IMR-90 (cell line): ENCODE data around the gene CNPY4. TPM values are rescaled to one million over a fixed set of nuclear protein-coding genes. Genes with fewer than 3 reads are reported as not detected.
A peak's percentile ranks its signal among the peaks of the same experiment; 100 is the strongest.

Experiments used
- ATAC-seq: fragments of 200-7000 bp; cut with Tn5 transposase; 2 replicates; pipeline ENCODE4 v1.9.1; 2020; ENCODE audit warnings: low read depth, mild to moderate bottlenecking, moderate library complexity
- BruUV-seq: library from RNA; stranded (reverse); fragments of 400-500 nt; replicated peaks from 2 replicates; lab custom pipeline; 2021; lab: Mats Ljungman, UMichigan
- CTCF ChIA-PET: fragments of 300-600 bp; formaldehyde crosslinking; extraction: SDS; loops from one replicate; lab custom pipeline; 2021; ENCODE audit warnings: antibody characterized with exemption; lab: Yijun Ruan, JAX
- POLR2A ChIA-PET: fragments of 300-600 bp; sonication (Branson Sonifier 250); formaldehyde crosslinking; loops from one replicate; lab custom pipeline; 2022; ENCODE audit warnings: antibody characterized with exemption; ENCODE audit not compliant: unreplicated experiment; lab: Charles Lee
- DNase-seq: peaks from one replicate; pipeline ENCODE4 v3.0.0; 2013
- H2AFZ ChIP-seq: replicated peaks from 2 replicates; pipeline ENCODE3; 2013; ENCODE audit warnings: low read length, mild to moderate bottlenecking; ENCODE audit not compliant: poor library complexity
- H2AK5ac ChIP-seq: 2 replicates; pipeline ENCODE4 v1.6.1; 2013; ENCODE audit warnings: low read depth, low read length, inconsistent platforms
- H2AK9ac ChIP-seq: replicated peaks from 2 replicates; pipeline ENCODE3; 2013; ENCODE audit warnings: mild to moderate bottlenecking, low read depth, low read length, moderate library complexity; ENCODE audit not compliant: poor library complexity
- H2BK120ac ChIP-seq: 2 replicates; pipeline ENCODE4 v1.6.1; 2013; ENCODE audit warnings: low read depth, low read length, inconsistent platforms
- H2BK15ac ChIP-seq: 3 replicates; pipeline ENCODE4 v1.6.1; 2013; ENCODE audit warnings: low read depth, low read length, inconsistent platforms
- H2BK20ac ChIP-seq: 2 replicates; pipeline ENCODE4 v1.6.1; 2013; ENCODE audit warnings: low read depth, mild to moderate bottlenecking, inconsistent platforms, low read length, moderate library complexity
- H2BK5ac ChIP-seq: 2 replicates; pipeline ENCODE4 v1.6.1; 2013; ENCODE audit warnings: mild to moderate bottlenecking, low read depth, low read length, inconsistent platforms; ENCODE audit not compliant: poor library complexity, severe bottlenecking
- H3K14ac ChIP-seq: replicated peaks from 2 replicates; pipeline ENCODE4 v1.6.1; 2013; ENCODE audit warnings: low read depth, low read length, inconsistent platforms
- H3K18ac ChIP-seq: 2 replicates; pipeline ENCODE4 v1.6.1; 2013; ENCODE audit warnings: low read depth, low read length, control low read depth
- H3K23ac ChIP-seq: 2 replicates; pipeline ENCODE4 v1.6.1; 2013; ENCODE audit warnings: low read depth, low read length, inconsistent platforms
- H3K27ac ChIP-seq: 2 replicates; pipeline ENCODE4 v1.5.1; 2013; ENCODE audit warnings: mild to moderate bottlenecking, control low read depth, low read length; ENCODE audit not compliant: insufficient read depth
- H3K27me3 ChIP-seq: 2 replicates; pipeline ENCODE4 v1.6.1; 2013; ENCODE audit warnings: low read length; ENCODE audit not compliant: control insufficient read depth, insufficient read depth
- H3K36me3 ChIP-seq: 2 replicates; pipeline ENCODE4 v1.6.1; 2013; ENCODE audit warnings: low read length, mixed read lengths; ENCODE audit not compliant: control insufficient read depth, insufficient read depth
- H3K4ac ChIP-seq: 2 replicates; pipeline ENCODE4 v1.6.1; 2013; ENCODE audit warnings: low read depth, low read length, inconsistent platforms
- H3K4me1 ChIP-seq: 2 replicates; pipeline ENCODE4 v1.6.1; 2013; ENCODE audit warnings: low read length, mixed read lengths; ENCODE audit not compliant: control insufficient read depth, insufficient read depth
- H3K4me2 ChIP-seq: 2 replicates; pipeline ENCODE4 v1.6.1; 2013; ENCODE audit warnings: low read depth, mild to moderate bottlenecking, control low read depth, low read length, moderate library complexity
- H3K4me3 ChIP-seq: 2 replicates; pipeline ENCODE4 v1.5.1; 2013; ENCODE audit warnings: low read depth, mild to moderate bottlenecking, control low read depth, low read length, moderate library complexity; ENCODE audit not compliant: insufficient read depth
- H3K56ac ChIP-seq: 2 replicates; pipeline ENCODE4 v1.6.1; 2013; ENCODE audit warnings: low read length, inconsistent platforms; ENCODE audit not compliant: insufficient read depth; ENCODE audit errors: extremely low read depth
- H3K79me1 ChIP-seq, 2 experiments: 2 replicates each; pipeline ENCODE4 v1.6.1; 2013; ENCODE audit warnings: low read length in 2 of 2, inconsistent platforms in 1 of 2, low read depth in 1 of 2
- H3K9ac ChIP-seq: 2 replicates; pipeline ENCODE4 v1.6.1; 2013; ENCODE audit warnings: low read depth, low read length, control low read depth
- H3K9me1 ChIP-seq: 2 replicates; pipeline ENCODE4 v1.6.1; 2013; ENCODE audit warnings: low read length, inconsistent platforms; ENCODE audit not compliant: insufficient read depth
- H3K9me3 ChIP-seq: 2 replicates; pipeline ENCODE4 v1.6.1; 2013; ENCODE audit warnings: low read length; ENCODE audit not compliant: control insufficient read depth, insufficient read depth
- H4K20me1 ChIP-seq: 2 replicates; pipeline ENCODE4 v1.6.1; 2013; ENCODE audit warnings: low read length, inconsistent platforms; ENCODE audit not compliant: insufficient read depth
- H4K5ac ChIP-seq: 2 replicates; pipeline ENCODE4 v1.6.1; 2013; ENCODE audit warnings: mild to moderate bottlenecking, low read depth, low read length, control low read depth
- H4K8ac ChIP-seq, 2 experiments: 2 replicates each; pipeline ENCODE4 v1.6.1; 2013; ENCODE audit warnings: low read depth in 2 of 2, low read length in 2 of 2, control low read depth in 1 of 2, inconsistent platforms in 1 of 2
- H4K91ac ChIP-seq: 2 replicates; pipeline ENCODE4 v1.6.1; 2013; ENCODE audit warnings: low read depth, low read length, inconsistent platforms; ENCODE audit not compliant: insufficient read depth
- BHLHE40 ChIP-seq: fragments of 150-350 bp; IDR thresholded peaks from 2 replicates; pipeline ENCODE4 v1.6.1; 2016; ENCODE audit warnings: mild to moderate bottlenecking, low read depth, low read length
- CEBPB ChIP-seq: IDR thresholded peaks from 2 replicates; pipeline ENCODE4 v1.6.1; 2012; ENCODE audit warnings: low read depth, low read length, improper control_type of control experiment
- CHD1 ChIP-seq: IDR thresholded peaks from 2 replicates; pipeline ENCODE4 v1.6.1; 2012; ENCODE audit warnings: low read depth, low read length, improper control_type of control experiment
- ELK1 ChIP-seq: fragments of 150-350 bp; IDR thresholded peaks from 2 replicates; pipeline ENCODE4 v1.6.1; 2016; ENCODE audit warnings: low read depth, mild to moderate bottlenecking, low read length, moderate library complexity, borderline replicate concordance
- FOS ChIP-seq: fragments of 150-350 bp; IDR thresholded peaks from 2 replicates; pipeline ENCODE4 v1.6.1; 2016; ENCODE audit warnings: low read depth, low read length
- MAFK ChIP-seq: IDR thresholded peaks from 2 replicates; pipeline ENCODE4 v1.6.1; 2012; ENCODE audit warnings: low read depth, low read length, improper control_type of control experiment
- MAZ ChIP-seq: IDR thresholded peaks from 2 replicates; pipeline ENCODE4 v1.6.1; 2012; ENCODE audit warnings: low read depth, mild to moderate bottlenecking, low read length, improper control_type of control experiment, moderate library complexity, borderline replicate concordance
- MXI1 ChIP-seq: IDR thresholded peaks from 2 replicates; pipeline ENCODE4 v1.6.1; 2012; ENCODE audit warnings: low read depth, mild to moderate bottlenecking, low read length, moderate library complexity, borderline replicate concordance
- NFE2L2 ChIP-seq: fragments of 150-350 bp; IDR thresholded peaks from 2 replicates; pipeline ENCODE4 v1.6.1; 2016; ENCODE audit warnings: low read depth, mild to moderate bottlenecking, low read length
- POLR2A ChIP-seq: IDR thresholded peaks from 2 replicates; pipeline ENCODE4 v1.6.1; 2012; ENCODE audit warnings: mild to moderate bottlenecking, low read depth, low read length
- RAD21 ChIP-seq: IDR thresholded peaks from 2 replicates; pipeline ENCODE4 v1.6.1; 2012; ENCODE audit warnings: low read length, improper control_type of control experiment
- RCOR1 ChIP-seq: IDR thresholded peaks from 2 replicates; pipeline ENCODE4 v1.6.1; 2012; ENCODE audit warnings: mild to moderate bottlenecking, low read length, improper control_type of control experiment; ENCODE audit not compliant: insufficient replicate concordance
- RFX5 ChIP-seq: IDR thresholded peaks from 2 replicates; pipeline ENCODE4 v1.8.0; 2012; ENCODE audit warnings: low read depth, mild to moderate bottlenecking, low read length, moderate library complexity
- SMC3 ChIP-seq: fragments of 150-350 bp; IDR thresholded peaks from 2 replicates; pipeline ENCODE4 v1.6.1; 2016; ENCODE audit warnings: low read depth, mild to moderate bottlenecking, antibody characterized with exemption, low read length, moderate library complexity
- USF2 ChIP-seq: fragments of 150-350 bp; IDR thresholded peaks from 2 replicates; pipeline ENCODE4 v1.6.1; 2017; ENCODE audit warnings: mild to moderate bottlenecking, antibody characterized with exemption, low read length, low read depth
- WGBS, 2 experiments: methylation state at CpG; one replicate each; pipeline versions ENCODE4 v1.1.5 to v1.1.7; 2013; ENCODE audit warnings: missing lambda C conversion rate in 2 of 2; ENCODE audit not compliant: insufficient read length in 1 of 2; ENCODE audit errors: extremely low coverage in 2 of 2; 5-methylcytosine and 5-hydroxymethylcytosine counted together
- dilution Hi-C: fragments of 300-500 bp; cut with HindIII; formaldehyde crosslinking; loops from one replicate; pipeline ENCODE4 v1.14.3; 2018; ENCODE audit warnings: low sequenced_read_pairs; ENCODE audit not compliant: unreplicated experiment
- in situ Hi-C: fragments of 300-500 bp; cut with MboI; formaldehyde crosslinking; loops from 3 replicates; pipeline ENCODE4 v1.14.3; 2019; ENCODE audit warnings: low sequenced_read_pairs, inconsistent platforms, mixed read lengths
- intact Hi-C: fragments of 100-400 bp; cut with micrococcal nuclease; formaldehyde crosslinking; loops from 2 replicates; pipeline ENCODE4 v1.10.0; 2022
- polyA plus RNA-seq, 3 experiments: library from polyadenylated mRNA; depleted of rRNA; stranded (reverse); fragments of >200 nt; gene quantifications; 2 replicates each; pipeline ENCODE4 v1.2.3, GENCODE V29; 2012; ENCODE audit warnings: low replicate concordance in 1 of 3
- total RNA-seq: library from RNA; depleted of rRNA; stranded (reverse); fragments of >200 nt; gene quantifications from 2 replicates; pipeline ENCODE4 v1.2.3, GENCODE V29; 2012
- TF ChIP-seq, protein P1 (sequence below): conservative IDR thresholded peaks from 2 replicates; pipeline ENCODE4 v1.5.1; 2012; ENCODE audit warnings: mild to moderate bottlenecking, low read depth, low read length, improper control_type of control experiment

CNPY4 gene
- total and polyA plus RNA-seq, 2 of the 4 experiments (the other 2 are of a cell fraction): 13.3 to 21.9 TPM

GRCh38 chr7:100167912-100168323 is 48.5 kb downstream of the CNPY4 start:
- Histone ChIP-seq H2BK5ac (no peak overlapping the region), H2AK9ac (peak overlapping the region; percentile 67), H3K23ac (peak overlapping the region; percentile 54), H3K4me2 (peak overlapping the region; percentile 78), H3K27ac (peak overlapping the region; percentile 63), H3K27me3 (no peaks in the 10 kb centered on the region), H3K14ac (peak overlapping the region; percentile 87), H2BK20ac (peak overlapping the region; percentile 5; the same call in 1 of the 2 replicates), H3K4me1 (peaks cover 6% of the 10 kb centered on the region), H3K79me1 (peaks cover 0 to 8% of the 10 kb centered on the region in 2 experiments; a peak in 1 of 4 replicates), H3K56ac (peak overlapping the region; percentile 66), H4K20me1 (no peaks in the 10 kb centered on the region), H2AFZ (peak overlapping the region; percentile 94), H3K9ac (peak overlapping the region; percentile 61), H3K9me1 (peaks cover 3% of the 10 kb centered on the region; the same call in 1 of the 2 replicates), H3K4me3 (peak overlapping the region; percentile 39), H3K4ac (peak overlapping the region; percentile 84), H2BK15ac (peak overlapping the region; percentile 30; the same call in 2 of the 3 replicates), H3K9me3 (no peaks in the 10 kb centered on the region), H2BK120ac (peak overlapping the region; percentile 70), H2AK5ac (peak overlapping the region; percentile 18; the same call in 1 of the 2 replicates), H3K36me3 (peaks cover 3% of the 10 kb centered on the region; the same call in 1 of the 2 replicates), H4K5ac (peak overlapping the region; percentile 48), H3K18ac (peak overlapping the region; percentile 36; the same call in 1 of the 2 replicates), H4K8ac (peak overlapping the region; percentile 82 to 91), H4K91ac (peak overlapping the region; percentile 60)
- no TSS peak for BruUV-seq
- intact Hi-C loops: no loop called here
- dilution Hi-C loops: no loop called here
- DNase-seq (no peak), ATAC-seq (peak; percentile 66)
- CTCF ChIA-PET: interaction anchor here (0.7 to 1.0 kb wide), 3 partner anchors 9 to 37 kb away, joined by 3 to 5 read pairs (median 3); partner anchors contain the start of genes GPC2 and STAG3
- POLR2A ChIA-PET: interaction anchor here (1.0 kb wide), 1 partner anchor 9 kb away, joined by 4 read pairs; the partner anchor contains the start of gene GPC2
- no peak for TF ChIP-seq MAFK
- no peak for TF ChIP-seq SMC3
- TF ChIP-seq MAZ: no peak
- TF ChIP-seq, protein P1, sequence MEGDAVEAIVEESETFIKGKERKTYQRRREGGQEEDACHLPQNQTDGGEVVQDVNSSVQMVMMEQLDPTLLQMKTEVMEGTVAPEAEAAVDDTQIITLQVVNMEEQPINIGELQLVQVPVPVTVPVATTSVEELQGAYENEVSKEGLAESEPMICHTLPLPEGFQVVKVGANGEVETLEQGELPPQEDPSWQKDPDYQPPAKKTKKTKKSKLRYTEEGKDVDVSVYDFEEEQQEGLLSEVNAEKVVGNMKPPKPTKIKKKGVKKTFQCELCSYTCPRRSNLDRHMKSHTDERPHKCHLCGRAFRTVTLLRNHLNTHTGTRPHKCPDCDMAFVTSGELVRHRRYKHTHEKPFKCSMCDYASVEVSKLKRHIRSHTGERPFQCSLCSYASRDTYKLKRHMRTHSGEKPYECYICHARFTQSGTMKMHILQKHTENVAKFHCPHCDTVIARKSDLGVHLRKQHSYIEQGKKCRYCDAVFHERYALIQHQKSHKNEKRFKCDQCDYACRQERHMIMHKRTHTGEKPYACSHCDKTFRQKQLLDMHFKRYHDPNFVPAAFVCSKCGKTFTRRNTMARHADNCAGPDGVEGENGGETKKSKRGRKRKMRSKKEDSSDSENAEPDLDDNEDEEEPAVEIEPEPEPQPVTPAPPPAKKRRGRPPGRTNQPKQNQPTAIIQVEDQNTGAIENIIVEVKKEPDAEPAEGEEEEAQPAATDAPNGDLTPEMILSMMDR: no peak
- TF ChIP-seq NFE2L2: no peak
- no peak for TF ChIP-seq CHD1
- TF ChIP-seq MXI1: no peak
- TF ChIP-seq RAD21: no peak
- TF ChIP-seq BHLHE40: no peak
- TF ChIP-seq FOS: no peak
- no peak for TF ChIP-seq ELK1
- no peak for TF ChIP-seq RCOR1
- no peak for TF ChIP-seq RFX5
- TF ChIP-seq USF2: no peak
- TF ChIP-seq POLR2A: no peak
- TF ChIP-seq CEBPB: no peak
- in situ Hi-C loops: no loop called here
- 7% methylated on average over 3 of the region's 11 CpGs; no CpG with 5 or more reads in 1 of the 2 experiments for WGBS, 2 experiments
